H1 (cell line): ENCODE data around the gene TCHP.
A peak's percentile ranks its signal among the peaks of the same experiment; 100 is the strongest.

Experiments used
- HDAC6 ChIP-seq: IDR thresholded peaks from one replicate; pipeline ENCODE4 v1.7.1; 2012; ENCODE audit warnings: low read depth, mild to moderate bottlenecking, inconsistent platforms, low read length, moderate library complexity
- RAD21 ChIP-seq, 2 experiments: IDR thresholded peaks in 1 of 2; conservative IDR thresholded peaks in 1 of 2; 2 replicates each; pipeline ENCODE4 v1.6.1; 2011; ENCODE audit warnings: low read depth in 2 of 2, low read length in 2 of 2, improper control_type of control experiment in 1 of 2, inconsistent platforms in 1 of 2, mild to moderate bottlenecking in 1 of 2, moderate library complexity in 1 of 2
- TCF12 ChIP-seq: IDR thresholded peaks from 2 replicates; pipeline ENCODE4 v1.6.1; 2011; ENCODE audit warnings: low read depth, mild to moderate bottlenecking, low read length
- TEAD4 ChIP-seq: IDR thresholded peaks from 2 replicates; pipeline ENCODE4 v1.6.1; 2012; ENCODE audit warnings: low read depth, low read length, inconsistent platforms, mixed read lengths

DNA sequence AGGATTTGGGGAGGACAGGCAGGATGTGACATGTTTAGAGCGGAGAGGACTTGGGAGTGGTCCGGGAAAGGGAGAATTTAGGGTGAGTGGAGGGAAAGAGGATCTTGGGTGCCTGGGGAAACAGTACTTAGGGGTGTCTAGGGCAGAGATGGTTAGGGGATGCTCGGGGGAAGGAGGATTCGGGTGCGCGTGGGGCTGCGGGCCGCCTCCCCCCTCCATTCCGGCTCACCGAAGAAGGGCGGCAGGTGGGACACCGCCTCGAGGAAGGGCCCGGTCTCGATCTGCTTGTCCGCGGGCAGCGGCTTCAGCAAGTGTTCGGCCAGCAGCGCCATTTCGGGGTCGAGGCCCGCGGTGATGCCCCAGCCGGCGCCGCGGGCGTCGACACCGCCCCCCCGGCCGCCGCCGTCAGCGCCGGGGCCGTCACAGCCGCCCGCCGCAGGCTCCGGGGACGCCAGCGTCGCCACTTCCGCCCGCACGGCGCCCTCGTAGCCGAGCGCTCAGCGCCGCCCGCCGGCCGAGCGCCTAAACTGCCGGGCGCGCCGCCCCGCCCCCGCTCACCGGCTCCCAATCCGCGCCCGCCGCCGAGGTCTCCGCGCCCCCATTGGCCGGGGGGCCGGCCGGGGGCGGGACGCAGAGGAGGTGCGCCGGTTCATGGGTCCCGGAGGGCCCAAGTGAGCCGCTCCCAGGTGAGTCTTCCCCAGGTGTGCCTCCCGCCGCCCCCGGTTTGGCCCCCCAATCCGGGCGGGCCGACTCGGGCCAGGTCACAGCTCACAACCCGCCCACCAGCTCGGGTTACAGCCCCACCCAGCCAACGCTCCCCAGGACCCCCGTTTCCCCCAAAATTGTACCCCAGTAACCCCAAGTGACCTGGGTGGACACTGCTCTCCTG is 19.8 kb upstream of the TCHP start, which contains the start of gene GLTP:
- TF ChIP-seq HDAC6 (no peak), RAD21 (IDR thresholded peaks at IDR 0.05 in 1 of 2, conservative IDR thresholded peaks at IDR 0.05 in 1 of 2; ENCODE audit: low read depth in 2 of 2, low read length in 2 of 2) (peak; percentile 55 to 80), TCF12 (no peak), TEAD4 (no peak)
